ENCODE measurements around the gene SMYD3.

DNA sequence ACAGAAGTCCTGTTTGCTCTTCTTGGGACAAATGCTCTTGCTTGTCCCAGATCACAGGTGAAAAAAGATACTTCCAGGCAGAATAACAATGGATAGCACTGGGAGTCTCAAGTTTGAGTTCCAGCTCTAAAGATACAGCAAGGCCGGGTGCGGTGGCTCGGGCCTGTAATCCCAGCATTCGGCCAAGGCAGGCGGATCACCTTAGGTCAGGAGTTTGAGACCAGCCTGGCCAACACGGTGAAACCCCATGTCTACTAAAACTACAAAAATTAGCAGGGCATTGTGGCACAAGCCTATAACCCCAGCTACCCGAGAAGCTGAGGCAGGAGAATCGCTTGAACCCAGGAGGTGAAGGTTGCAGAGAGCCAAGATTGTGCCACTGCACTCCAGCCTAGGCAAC is 337.6 kb downstream of the SMYD3 start:
- TF ChIP-seq SUZ12 (IDR thresholded peaks at IDR 0.05; ENCODE audit: extremely low read depth, insufficient read depth, insufficient read length) = no peak
- TF ChIP-seq ZNF274 (IDR thresholded peaks at IDR 0.05; ENCODE audit: low read depth, low read length) = no peak
- no peak for TF ChIP-seq YY1 (IDR thresholded peaks at IDR 0.05; ENCODE audit: insufficient read depth, insufficient read length)
